GM10847 (cell line): Measurements from ENCODE around the gene TMEM9B.

Experiments used
- POLR2A ChIP-seq: IDR thresholded peaks from 2 replicates; pipeline ENCODE4 v1.6.1; 2011; ENCODE audit not compliant: insufficient read length; ENCODE audit errors: extremely low read depth

The TMEM9B gene

DNA sequence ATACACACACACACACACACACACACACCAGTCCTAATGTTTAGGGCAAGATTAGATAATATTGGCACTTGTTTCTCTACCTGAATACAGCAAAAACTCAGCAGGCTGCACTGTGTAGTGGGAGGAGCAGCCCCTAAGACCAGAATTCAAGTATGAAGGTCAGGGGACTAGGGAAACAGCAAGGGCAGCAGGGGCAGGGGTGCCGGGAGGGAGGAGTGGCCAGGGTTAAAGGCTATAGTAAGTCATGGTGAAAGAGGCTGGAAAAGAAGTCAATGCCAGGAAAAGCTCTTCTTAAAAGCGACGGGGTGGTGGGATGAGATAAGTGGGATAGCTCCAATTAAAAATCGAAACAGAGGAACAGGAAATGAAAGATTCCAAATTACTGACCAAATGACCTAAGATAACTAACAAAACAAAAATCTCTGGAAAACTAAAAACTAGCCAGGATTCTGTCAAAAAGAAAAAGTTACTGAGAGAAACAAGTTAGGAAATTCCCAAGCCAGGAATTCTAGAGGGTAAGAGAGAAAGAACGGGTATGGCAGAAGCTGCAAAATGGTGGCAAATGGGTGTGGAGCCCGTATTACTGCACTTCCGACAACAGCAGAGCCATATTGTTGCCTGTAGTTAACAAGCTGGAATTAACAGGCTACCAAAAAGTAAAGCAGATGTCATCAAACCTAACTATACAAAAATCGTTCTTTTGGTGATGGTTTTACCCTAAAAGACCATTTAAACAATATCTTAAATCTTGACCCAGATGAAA, 22.7 kb downstream of the TMEM9B start:
- no peak for TF ChIP-seq POLR2A

DNA sequence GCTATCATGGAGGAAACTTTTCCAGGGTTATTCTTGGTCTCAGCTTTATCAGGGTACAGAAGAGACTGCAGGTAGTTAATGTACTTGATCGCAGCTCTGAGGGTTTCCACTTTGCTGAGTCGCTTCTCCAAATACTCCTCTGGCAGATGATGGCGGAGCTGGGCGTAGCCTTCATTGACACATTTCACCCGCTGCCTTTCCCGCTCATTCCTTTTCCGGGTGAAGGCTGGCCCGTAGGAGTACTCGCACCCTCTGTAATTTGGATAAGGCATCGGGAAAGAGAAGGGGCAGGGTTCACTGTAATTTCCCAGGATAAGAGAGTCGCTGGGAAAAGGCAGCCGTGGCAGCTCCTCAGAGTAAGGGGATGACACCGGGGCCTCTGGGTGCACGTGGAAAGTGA, 26.6 kb downstream of the TMEM9B start:
- TF ChIP-seq POLR2A, result no peak

DNA sequence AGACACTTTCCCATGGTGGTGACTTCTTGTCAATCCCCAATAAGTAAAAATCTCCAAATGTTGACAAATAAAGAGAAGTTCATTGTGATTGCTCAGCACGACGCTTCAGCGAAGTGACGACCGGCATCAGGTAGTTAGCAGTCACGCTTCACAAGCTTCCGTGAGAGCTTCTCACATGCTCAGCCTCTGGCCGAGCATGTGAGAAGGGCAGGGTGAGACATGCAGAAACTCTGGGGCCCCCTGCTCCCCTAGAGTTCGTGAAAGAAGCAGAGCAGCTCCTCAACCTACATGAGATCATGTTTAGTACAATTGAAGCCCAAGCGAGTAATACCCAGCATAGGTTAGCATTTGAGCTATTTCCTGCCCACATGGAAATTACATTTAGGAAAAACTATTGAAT, 27.1 kb downstream of the TMEM9B start:
- no peak for TF ChIP-seq POLR2A

DNA sequence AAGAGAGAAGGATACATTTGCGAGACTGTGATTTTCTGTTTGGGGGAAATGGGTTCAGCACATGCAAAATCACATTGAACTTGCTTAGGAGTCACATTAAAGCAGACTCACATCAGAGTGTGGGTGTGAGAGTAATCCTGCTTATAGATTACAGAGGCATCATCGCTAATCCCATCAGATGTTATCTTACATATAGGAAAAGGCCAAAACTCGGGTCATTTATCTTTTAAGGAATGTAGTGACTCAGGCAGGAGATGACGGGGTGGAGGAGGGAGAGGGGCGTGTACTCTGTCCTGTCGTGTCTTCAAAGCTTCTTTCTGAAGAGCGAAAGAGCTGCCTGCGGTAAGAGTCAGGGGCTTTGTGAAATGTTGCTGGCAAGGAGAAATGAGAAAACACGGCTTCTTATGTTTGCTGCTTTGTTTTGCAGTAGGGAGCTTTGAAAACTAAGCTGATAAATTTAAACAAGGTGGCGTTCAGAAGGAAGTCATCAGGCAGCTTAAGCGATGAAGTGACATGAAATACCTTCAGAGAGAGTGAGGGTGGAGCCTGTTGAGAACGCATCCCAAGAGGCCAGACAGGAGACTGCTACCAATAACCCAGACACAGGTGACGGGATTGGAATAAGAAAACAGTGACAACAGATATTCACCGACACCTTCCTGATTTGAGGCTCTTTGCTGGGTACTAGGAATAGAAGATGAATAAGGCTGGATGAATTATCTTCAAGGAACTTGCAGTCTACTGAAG, 29.3 kb downstream of the TMEM9B start:
- TF ChIP-seq POLR2A, result no peak

DNA sequence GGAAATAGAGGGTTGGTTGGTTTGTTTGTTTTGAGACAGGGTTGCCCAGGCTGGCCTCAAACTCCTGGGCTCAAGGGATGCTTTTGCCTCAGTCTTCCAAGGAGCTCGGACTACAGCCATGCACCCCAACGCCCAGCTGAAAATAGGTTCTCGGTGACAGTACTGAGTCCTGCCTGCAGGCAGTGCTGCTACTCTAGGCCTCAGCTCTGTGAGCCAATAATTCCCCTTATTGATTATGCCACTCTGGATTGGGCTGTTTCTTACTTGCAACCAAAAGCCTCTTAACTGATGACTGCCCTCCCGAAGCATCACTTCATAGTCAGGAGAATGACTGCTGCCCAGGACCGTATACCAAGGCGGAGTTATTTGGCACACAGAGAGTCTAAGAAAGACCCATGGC, 30.3 kb downstream of the TMEM9B start:
- TF ChIP-seq POLR2A, result no peak

DNA sequence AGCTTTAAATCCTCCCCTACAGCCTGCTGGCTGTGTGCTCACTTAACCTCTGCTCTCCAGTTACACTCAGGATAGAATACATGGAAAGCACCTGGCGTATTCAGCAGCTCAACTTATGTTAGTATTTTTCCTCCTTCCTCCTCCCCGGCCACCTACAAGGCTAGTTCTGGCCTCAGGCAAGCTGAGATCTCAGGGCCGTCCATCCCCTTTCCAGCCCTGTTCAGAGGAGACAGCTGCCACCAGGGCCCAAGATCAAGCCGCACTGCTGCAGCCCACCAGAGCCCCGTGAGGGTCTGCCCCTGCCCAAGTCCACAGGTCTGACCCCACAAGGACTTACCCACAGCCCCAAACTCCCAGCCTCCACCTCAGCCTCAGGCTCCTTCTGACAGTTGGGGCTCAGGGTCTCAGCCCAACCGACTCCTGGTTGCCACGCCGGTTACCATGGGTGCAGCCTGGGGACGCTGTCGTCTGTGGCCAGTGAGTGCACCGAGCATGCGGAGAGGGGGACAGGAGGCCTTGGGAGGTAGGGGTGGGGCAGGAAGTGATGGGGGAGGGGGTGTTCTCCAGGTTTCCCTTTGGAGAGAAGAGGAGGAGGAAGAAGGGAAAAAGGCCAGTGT, 31.6 kb downstream of the TMEM9B start, which contains the start of gene C11orf16:
Gene C11orf16, minus strand, starts transcription at position 384 of the 617 bp plus-strand sequence. CDS start 639 bp downstream, outside the sequence.
- no peak for TF ChIP-seq POLR2A

DNA sequence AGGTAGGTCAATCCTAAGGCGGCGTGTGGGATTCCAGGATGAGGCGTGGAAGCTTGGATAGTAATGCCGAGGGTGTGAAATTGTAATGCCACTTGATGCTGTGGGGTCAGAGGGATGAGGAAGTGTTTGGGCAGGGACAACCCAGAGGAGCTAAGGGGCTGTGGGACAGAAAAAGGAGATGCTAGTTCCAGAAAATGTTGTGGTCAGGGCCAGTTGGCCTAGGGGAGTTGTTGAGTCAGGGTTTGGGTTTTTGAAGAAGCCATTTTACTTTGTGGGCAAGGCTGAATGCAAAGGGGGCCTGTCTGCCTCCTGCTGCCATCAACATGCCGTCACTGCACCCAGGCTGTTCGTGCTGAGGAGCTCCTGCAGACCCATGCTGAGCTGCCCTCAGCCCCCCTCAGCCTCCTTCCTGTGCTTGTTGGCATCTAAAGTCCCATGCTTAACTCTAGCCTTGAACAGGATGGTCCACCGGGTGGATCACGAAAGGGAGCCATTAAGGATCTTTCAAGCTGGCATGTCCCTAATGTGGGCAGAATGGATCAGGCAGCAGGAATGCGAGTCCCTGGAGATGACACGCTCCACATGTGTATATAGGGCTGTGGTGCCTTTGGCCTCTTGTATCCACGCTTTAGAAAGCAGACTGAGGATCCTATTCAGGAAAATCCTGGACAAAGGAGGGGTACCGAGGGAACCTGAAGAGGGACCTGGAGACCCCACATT, 33.6 kb downstream of the TMEM9B start:
- no peak for TF ChIP-seq POLR2A

DNA sequence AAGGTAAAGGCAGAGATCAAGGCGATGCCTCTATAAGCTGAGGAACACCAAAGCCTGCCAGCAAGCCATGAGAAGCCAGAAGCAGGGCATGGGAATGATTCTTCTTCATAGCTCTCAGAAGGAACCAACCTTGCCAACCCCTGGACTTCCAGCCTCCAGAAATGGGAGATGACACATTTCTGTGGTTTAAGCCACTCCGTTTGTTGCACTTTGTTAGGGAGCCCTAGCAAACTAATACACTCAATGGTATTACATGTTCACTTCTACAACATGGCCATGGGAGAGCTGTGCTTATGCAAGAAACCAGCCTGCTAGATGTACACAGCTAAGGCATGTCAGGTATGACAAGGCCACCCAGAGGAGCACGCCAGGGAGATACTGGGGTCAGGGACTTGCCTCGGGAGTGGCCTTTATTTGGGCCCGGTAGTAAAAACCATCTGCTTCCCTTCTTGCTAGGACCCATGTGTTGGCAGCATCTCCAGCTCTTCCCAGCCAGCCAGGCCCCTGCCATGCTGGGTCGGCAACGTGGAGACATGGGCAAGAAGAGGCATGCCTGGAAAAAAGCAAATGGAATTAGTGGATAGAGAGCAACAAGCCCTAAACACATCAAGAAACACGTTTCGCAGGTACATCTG, 35.1 kb downstream of the TMEM9B start:
- TF ChIP-seq POLR2A, result no peak

DNA sequence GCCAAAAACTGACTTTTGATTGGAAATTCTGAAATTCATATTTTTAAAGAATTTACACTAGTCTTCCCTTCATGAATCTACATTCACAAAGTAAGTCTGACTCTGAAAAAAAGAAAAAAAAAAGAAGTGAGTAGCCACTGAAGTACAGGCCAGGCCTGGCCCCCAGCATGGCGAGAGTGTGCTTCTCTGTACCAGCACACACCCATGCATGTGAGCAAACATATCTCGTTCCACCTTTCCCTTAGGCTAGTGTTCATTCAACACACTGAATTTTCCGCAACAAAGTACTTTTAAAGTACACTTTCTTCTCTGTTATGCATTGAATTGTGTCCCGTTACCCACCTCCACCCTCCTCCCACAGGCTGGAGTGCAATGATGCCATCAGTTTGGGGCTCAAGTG, 36.0 kb downstream of the TMEM9B start:
- no peak for TF ChIP-seq POLR2A

DNA sequence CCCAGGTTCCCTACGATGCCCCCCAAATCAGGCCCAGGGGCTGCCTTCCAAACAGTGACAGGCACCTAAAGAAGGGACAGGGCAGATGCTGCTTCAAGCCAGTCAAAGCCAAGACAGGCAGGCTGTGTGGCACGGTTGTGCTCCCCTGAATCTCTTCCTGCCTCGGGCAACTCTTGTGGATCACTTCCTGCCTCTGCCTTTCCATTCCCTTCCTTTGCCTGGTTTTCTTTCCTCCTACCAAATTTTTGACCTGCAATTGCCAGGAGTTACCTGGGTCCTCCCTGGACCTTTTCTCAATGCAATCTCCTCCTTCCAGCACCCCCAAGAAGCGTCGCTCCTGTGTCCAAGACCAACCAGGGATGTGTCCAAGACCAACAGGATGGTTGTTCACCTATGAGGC, 37.0 kb downstream of the TMEM9B start:
- no peak for TF ChIP-seq POLR2A

DNA sequence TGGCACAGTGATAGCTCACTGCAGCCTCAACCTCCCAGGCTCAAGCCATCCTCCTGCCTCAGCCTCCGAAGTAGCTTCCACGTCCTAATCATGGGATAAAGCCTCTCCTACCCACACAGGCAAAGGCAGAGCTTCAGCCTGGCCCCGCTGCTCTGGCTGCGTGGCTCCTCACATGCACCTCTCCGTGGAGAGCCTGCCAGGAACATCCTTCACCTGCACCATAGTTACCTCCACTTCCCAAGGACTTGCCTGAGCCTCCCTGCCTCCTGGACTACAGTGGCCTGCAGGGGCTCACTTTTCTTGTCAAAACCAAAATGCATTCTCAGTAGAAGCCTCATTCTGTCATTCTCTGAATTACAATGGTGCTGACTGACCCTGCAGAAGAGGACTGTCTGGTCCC, 38.0 kb downstream of the TMEM9B start:
- TF ChIP-seq POLR2A, result no peak

DNA sequence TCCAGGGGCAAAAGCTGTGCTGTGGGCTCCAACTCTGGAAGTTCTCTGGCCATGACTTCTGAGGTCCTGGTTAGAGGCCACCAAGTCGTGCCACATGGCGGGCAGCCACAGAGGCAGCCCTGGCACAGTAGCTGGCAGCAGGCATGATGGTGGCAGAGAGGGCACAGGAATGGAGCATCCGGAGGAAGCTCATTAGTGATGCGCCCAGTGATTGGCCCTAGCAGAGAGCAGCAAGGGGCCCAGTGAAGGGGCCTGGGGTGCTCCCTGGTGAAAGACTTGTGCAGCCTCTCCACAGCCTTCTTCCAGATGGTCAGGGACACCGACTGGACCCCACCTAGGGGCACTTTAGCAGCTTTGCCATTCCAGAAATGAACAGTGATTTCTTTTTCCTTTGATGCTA, 38.5 kb downstream of the TMEM9B start:
- no peak for TF ChIP-seq POLR2A

DNA sequence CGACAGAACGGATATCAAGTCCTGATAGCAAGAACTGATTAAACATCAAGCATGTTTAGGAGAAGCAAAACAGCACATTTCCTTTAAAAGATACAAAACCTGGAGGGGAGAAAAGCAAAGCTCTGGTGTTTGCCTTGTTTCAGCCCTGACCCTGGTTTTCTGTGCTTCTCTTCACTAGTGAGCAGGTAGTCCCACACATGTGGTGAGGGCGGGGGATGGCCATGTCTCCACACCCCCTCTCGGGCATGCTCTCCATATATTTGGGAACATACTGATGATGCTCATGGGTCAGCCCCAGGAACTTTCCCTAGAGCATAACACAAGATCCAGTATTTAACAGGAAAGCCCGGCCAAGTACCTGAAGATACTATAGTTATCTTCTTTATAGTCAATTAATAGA, 41.6 kb downstream of the TMEM9B start:
- no peak for TF ChIP-seq POLR2A

DNA sequence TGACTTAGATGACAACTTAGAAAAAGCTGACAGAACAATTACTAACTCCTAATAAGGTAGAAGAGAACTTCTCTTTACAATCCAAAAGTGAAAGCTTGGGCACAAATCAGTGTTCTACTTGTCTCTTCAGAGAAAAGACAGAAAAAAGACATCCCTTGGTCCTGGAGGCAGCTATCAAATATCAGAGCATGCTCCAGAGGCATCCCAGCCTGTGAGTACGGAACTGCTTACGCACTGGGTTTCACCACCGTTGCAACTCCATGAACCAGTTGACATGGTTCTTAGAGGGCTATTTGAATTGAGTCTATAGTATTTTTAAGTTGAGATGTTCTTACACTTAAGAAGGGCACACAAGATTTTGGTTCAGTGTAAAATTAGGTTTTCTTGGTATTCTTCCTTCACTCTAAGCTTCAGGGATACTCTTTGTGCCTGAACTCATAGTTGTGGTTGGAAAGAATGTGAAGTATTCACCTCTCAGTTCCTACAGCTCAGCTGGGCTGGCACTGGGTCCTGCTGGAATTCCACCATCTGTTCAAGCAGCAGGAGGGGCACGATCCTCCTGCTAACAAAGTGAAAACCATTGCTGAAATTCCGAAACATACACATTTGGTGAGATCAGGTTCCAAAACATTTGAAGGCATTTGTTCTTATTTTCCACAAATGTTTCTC, 47.0 kb downstream of the TMEM9B start:
- TF ChIP-seq POLR2A, result no peak
